SW 1271 (cell line): ENCODE measurements around the gene FAM236C.
"Not testable (repeated sequence)": the region's sequence is repeated elsewhere in the genome, so short reads cannot be mapped to it uniquely, and the experiment has no call there.

Source experiments
- DNase-seq, 2 experiments: peaks; one replicate each; lab custom pipeline; 2025; lab: John Stamatoyannopoulos, UW

FAM236C gene

DNA sequence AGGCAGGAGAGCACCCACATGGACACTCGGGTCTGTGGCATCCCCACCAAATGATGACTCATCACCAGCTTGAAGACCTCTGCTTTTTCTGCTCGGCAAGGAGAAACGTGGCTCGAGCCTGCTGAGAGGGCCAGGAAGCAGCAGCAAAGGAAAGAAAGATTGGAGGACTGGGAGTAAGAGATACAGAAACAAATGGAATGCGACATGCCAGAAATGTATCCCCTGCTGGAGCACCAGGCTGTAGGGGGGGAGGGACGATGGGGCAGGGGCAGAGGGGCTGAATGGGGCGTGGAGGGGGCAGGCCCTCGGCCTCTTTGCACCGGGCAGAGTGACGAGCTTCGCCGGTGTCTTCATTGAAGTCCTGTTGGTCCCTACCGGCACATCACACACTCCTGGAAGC, at the start of gene FAM236C:
TSS of gene FAM236C (plus strand) at position 301 of the 400 bp plus-strand sequence. CDS start 100 bp downstream, outside the sequence.
- not testable (repeated sequence) for DNase-seq

DNA sequence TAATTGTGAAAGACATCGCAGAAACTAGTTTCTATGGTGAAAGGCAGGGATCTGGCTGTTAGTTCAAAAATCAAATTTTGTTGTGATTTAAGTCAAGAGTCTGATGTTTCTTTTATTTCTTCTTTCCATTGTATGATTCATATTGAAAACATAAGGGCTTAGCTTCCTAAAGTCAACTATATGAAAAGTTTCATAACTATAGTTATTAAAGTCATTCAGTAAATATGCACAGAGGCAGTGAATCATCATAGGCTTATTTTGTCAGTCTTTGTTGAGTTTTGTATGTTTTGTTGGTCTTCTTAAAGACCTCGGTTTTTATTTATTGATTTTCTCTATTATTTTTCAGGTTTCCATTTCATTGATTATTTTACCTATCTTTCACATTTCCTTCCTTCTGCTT, 29.5 kb upstream of the FAM236C start:
- not testable (repeated sequence) for DNase-seq

DNA sequence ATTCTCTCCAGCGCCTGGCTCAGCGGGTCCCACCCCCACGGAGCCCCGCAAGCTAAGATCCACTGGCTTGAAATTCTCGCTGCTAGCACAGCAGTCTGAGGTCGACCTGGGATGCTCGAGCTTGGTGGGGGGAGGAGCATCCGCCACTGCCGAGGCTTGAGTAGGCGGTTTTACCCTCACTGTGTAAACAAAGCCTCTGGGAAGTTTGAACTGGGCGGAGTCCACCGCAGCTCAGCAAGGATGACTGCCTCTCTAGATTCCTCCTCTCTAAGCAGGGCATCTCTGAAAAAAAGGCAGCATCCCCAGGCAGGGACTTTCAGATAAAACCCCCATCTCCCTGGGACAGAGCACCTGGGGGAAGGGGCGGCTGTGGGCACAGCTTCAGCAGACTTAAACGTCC, 22.7 kb upstream of the FAM236C start:
- not testable (repeated sequence) for DNase-seq

DNA sequence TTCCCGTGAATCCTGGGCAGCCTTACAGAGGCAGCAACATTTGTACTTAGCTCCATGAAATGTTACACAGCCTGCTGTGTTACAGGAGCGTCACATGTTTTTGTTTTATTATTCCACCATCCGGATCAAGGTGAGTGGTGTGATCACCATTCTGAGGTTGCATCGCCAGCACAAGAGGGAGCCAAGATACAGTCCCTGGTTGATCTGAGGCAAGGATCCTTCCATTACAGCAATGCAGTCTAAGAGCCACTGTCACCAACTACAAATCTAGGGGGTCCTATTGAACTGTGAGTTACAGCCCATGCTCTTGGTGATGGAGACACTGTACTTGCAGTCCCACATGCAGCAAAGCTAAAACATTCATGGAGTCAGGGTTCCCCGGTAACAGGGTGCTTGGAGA, 3.7 kb downstream of the FAM236C start:
- DNase-seq: not testable (repeated sequence)

DNA sequence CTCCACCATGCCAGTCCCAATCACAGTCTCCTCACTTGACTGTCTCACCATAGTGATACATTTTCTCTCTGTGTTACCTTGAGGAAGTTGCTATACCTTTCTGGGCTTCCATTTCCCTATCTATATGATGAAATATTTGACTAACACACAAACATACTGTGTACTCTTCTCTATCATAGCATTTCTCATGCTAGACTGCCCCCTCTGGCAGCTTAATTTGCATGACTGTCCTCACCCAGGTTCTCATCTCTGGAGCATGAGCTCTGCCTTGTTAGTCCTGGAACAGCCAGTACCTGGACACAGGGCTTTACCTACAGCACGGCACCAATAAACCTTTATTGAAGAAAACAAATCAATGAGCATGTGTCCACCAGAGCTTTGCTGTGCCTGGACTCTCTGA, 19.9 kb downstream of the FAM236C start:
- DNase-seq: not testable (repeated sequence)

DNA sequence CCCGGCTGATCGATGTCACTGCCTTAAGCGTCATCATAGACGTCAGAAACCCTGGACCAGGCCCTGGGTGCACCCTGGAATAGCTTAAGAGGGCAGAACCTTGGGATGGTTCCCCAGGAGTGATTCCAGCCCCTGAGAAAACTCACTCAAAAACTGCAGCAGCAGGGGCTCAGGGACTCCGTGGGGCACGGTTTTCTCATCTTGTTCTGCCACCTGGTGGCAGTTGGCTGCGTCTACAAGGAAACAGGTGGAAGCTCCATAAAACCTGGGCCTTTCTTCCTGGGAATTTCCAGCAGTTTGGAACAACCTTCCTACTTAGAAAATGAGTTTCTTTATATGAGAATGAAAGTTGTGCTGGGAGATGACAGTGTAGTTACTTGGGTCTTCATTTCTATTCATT, 24.0 kb downstream of the FAM236C start:
- DNase-seq: not testable (repeated sequence)

DNA sequence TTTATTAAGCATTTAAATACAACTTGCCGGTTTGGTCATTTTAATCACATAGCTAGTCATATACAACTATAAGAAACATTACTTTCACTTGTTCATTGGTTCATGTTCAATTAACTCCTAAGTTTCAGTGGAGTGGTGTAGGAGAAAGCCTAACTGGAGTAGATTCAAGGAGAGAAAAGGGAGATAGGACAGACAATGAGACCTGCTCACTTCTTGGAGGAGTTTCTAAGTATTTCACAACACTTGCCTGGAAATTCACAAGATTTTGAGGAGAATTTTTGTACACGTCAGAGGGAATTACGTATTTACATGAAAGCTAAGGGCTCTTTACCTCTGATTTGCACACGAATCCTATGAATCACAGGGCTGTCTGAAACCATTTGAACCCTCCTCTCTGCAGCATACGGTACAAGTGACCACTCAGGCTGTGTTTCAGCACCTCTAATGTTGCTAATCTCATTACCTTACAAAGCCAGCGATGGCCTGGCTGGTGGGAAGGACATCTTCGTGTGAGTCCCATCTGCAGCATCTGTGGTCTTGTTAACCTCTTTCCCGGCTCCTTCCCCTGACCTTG, 24.6 kb downstream of the FAM236C start:
- not testable (repeated sequence) for DNase-seq

DNA sequence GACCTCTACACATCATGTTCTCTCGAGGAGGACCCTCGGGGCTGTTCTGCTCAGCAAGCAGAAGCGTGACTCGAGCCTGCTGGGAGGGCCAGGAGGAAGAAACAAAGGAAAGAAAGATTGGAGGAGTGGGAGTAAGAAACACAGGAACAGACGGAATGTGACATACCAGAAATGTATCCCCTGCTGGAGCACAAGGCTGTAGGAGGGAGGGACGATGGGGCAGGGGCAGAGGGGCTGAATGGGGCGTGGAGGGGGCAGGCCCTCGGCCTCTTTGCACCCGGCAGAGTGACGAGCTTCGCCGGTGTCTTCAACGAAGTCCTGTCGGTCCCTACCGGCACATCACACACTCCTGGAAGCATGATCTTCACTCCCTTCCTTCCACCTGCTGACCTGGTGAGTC, 25.5 kb downstream of the FAM236C start, which contains the start of gene FAM236A:
TSS of gene FAM236A (plus strand) at position 301 of the 400 bp plus-strand sequence. CDS start at position 358, 57 bp downstream.
- not testable (repeated sequence) for DNase-seq

DNA sequence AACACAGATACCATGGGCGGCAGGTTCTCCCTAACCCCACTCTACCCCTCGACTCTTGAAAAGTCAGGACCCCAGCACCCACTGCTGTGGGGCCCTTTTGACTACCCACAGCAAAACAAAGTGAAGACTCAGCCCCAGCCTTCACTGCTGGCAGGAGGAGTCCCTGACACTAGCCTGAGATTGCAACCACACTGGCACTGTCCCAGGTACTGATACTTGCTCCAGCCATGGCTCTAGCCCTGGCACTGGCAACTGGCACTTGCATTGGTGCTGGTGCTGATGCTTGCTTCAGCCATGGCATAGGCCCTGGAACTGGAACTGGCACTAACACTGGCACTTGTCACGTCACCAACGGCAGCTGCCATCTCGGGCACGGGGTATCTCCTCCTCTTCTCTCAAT, 29.9 kb downstream of the FAM236C start:
- DNase-seq: not testable (repeated sequence)

DNA sequence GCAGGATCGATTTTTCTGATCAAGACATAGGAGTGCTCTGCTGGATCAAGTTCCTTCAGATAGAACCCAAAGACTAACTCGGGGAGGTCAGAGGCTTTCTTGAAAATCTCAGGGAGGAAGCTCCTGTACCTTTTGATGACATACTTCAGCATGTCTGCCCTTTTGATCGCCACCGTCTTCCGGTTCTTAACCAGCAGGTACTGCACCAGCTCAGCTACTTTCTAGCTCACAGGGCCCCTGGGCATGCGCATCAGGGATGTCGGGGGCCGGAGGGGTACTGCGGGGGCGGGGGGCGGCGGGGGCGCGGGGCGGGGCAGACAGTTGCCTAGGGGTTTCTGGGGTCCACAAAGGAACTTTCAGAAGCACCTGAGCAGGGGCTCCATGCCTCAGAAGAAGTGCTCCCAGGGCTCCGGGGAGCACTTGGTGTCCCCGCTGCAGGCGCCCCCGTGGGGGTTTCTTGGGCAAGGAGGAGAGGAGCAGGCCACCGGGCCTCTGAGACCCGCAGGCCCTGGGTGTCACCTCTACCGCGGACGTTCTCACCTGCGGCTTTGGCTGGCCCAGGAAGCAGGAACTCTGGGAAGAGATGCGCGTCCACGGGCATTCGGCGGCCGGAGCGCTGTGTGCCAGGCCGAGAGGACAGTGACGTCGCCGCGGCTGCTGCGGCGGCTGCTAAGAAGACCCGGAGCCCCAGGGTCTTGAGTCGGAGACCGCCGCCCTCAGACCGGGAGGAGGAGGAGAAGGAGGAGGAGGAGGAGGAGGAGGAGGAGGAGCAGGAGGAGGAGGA, 30.8 kb downstream of the FAM236C start:
- not testable (repeated sequence) for DNase-seq

DNA sequence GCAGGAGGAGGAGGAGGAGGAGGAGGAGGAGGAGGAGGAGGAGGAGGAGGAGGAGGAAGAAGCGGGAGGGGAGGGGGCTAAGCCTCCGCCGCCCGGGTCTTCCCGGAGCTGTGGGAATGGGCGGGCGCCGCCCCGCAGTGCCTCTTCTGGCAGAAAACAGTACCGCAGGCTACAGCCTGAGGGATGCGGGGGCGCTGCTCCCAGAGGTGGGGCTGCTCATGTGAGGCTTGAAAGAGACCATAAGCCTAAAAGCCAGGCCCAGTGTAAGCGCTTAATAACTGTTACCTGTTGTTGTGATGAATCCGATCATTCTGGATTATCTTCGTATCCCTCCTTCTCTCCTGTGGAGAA, 31.4 kb downstream of the FAM236C start, which contains the start of gene DMRTC1:
TSS of gene DMRTC1 (minus strand) at position 19 of the 351 bp plus-strand sequence. CDS start 68,143 bp downstream, outside the sequence.
- DNase-seq: not testable (repeated sequence)

DNA sequence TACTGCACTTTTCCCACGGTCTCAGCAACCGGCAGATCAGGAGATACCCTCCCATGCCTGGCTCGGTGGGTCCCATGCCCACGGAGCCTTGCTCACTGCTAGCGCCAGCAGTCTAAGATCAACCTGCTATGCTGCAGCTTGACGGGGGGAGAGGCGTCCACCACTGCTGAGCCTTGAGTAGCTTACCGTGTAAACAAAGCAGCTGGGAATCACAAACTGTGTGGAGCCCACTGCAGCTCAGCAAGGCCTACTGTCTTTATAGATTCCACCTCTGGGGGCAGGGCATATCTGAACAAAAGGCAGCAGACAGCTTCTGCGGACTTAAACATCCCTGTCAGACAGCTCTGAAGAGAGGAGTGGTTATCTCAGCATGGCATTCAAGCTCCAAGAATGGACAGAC, 47.6 kb downstream of the FAM236C start:
- DNase-seq: not testable (repeated sequence)
